HG03571 (cell line): Measurements from ENCODE around the gene SSPN.

Experiments used
- ATAC-seq: cut with Tn5 transposase; IDR thresholded peaks from one replicate; pipeline ENCODE4 v1.9.1; 2021; ENCODE audit not compliant: unreplicated experiment

Gene SSPN

DNA sequence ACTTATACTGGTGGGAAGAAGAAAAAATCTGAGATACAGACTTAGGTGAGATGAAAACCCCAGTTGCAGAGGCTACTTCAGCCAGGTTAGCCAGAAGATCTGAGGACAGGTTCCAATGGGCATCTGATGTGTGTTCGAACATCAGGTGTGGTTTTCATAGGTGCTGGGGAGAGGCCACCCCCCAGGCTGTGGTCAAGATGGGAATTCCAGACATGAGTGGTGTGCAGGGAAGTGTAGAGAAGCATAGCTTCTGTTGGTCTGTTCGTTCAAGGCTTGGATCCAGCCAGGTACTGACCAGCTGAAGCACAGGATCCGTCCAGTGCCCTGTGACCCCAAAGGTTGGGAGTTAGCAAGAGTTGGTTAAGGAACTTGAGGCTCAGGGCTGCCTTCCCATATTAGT is 85.5 kb downstream of the SSPN start:
- ATAC-seq = no peak

DNA sequence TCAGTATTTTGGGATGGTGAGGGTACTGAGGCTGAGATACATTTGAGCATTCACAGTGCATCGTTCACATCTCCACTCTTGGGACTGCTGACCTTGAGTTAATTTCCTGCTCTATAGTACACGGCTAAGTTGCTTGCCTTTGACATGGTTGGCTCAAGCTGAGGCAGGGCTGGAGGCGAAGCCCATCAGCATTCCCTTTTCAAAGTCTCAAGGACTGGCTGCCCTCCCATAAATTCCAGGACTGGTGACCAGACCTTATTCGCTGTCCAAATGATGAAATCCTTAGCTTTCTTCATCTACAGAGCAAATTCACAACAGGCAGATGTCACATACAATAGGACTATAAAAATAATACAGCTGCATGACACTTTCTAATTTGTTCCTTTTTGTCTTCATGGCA is 85.9 kb downstream of the SSPN start:
- no peak for ATAC-seq

DNA sequence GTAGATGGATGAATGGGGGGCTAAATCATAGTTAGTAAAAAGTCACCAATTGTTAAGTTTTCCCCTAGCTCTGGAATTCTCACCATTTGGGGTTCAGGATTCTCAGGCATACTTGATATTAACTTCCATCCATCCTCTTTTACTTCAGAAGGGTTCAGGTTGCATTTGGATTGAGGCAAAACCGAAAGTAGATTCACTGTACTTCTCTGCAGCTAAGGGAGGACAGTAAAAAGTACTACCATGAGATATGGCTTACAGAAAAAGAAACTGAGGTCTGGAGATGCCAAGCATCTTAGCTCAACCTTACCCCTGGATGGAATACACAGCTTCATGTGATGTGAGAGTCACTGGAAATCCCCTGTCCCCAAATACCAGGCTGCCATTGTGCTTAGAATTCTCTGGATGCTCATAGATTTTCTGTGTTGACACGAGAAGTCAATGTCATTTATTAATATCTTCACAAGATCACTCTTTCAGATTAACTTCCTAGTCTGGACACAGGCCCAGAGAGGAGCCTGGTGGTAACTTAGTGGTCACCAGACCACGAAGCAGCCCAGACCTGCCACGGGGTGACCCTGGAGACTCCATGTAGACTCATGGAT is 87.1 kb downstream of the SSPN start:
- no peak for ATAC-seq

DNA sequence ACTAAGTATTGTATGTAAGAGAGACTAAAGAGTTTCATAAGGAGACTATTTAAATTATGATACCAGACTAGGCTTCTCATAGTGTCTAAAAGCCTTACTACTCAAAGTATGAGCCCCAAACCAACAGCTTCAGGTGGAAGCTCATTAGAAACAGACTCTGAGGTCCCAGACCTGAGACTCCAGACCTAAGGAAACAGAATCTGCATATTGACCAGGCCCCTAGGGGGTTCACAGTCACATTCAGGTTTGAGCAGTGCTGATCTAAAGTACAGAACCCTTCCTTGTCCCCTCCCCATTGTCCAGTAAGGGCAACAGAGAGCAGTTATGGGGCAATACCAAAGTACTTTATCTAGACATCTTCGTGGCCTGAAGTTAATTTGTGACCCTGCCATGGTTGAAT is 87.7 kb downstream of the SSPN start:
- ATAC-seq = no peak

DNA sequence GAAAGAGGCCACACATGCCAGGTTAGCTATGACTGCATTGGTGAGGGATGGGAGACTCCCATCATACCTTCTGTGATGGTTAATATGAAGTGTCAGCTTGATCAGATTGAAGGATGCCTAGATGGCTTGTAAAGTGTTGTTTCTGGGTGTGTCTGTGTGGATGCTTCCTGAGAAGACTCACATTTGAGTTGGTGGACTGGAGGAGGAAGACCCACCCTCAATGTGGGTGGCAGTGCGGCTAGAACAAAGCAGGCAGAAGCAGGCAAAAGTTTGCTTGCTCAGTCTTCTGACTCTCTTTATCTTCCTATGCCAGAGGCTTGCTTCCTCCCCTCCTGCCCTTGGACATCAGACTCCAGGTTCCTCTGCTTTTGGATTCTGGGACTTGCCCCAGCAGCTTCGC is 88.2 kb downstream of the SSPN start:
- ATAC-seq = no peak

DNA sequence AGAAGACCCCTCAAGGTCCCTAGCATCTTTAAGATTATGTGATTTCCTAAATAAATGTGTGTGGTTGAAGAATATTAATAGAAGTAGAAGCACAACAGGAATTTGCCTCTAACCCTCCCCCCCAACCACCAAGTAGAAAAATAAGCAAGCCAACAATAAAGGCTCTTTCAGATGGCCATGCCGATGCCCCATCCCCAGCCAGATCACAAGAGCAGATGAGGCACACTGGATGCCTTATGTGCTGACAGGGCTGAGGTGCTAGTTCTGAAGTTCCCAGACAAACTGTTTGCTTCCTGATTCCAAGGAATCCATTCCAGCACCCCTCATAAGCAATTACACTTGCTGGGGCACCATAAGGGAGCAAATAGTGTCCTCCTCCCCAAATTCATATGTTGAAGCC is 90.0 kb downstream of the SSPN start:
- no peak for ATAC-seq

DNA sequence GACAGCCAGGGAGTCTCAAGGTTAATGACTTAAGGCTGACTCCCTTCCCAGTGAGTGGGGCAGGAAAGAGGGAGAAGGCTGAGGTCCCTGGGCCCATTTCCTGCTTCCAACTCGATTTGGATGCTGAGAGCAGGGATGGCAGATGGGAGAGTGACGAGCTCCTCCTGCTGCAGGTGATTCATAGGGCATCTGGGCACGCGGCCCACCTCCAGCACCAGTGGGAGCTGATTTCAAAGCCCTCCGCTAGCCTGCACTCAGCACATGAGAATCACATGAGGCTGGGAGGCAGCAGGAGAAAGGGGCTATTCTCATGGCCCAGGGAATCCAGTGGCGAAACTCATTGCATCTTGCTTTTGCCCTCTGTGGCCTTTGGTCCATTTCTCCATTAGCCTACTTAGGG is 90.8 kb downstream of the SSPN start:
- no peak for ATAC-seq

DNA sequence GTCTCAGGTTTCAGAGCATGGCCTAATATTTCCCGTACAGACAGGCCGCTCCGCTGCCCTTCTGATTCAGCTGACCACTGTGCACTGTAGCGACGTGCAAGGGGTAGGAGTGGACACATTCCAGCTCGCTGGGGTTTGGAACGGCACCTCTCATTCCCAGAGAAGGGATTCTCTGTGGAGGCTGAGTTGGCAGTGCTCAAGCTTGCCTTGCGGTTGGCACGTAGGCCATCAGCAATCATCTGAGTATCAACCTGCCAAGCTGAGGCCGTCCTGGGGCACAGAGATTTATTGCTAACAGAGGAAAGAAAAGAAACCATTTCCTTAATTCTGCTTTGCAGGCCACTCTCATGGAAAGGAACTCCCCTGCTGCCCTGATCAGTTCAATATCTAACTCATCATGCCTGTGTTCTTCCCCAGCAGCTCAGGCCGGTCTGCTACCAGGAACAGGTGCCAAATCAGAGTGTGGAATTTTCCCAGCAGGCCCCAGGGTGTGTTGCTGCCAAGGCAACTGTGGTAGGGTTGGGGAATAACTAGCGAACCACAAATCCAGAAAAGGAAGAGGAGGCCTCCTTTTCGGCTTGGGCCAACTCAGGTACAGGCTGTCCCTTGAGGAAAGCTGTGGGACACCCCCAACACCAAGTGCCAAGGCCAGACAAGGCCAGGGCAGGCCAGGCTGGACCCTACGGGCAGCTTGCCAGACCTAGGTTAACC is 92.5 kb downstream of the SSPN start:
- ATAC-seq = no peak

DNA sequence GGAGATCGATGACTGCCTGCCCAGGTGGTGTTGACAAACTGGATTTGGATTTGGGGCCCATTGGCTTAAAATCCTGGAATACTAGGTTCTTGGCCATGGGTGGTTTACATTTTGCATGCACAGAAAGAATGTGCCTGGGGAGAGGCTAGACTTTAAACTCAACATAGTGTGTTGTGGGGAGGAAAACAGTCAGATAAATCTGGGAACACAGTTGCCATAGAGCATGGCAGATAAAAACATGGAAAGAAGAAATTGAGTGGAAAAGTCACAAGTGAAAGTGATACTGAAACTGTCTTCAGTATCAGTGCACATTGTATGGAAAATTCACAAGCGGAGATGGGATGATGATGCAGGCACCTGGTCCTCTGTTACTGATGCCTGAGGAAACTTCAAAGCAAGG is 95.2 kb downstream of the SSPN start:
- ATAC-seq = no peak

DNA sequence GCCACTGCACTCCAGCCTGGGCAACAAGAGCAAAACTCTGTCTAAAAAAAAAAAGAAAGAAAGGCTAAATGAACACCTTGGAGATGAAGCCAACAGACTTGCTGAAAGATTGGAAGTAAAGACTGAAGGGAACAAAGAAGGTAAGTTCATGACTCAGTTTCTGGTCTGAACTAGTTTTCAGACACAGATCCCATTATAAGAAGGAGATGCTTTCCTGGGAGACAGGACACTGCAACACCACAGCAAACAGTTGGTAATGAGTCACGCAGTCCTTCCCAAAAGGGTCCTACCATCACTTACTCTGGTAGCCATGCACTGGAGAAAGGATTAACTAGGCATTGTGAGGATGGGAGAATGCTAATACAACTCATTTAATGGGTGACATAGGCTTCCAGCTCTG is 97.2 kb downstream of the SSPN start:
- ATAC-seq = no peak

DNA sequence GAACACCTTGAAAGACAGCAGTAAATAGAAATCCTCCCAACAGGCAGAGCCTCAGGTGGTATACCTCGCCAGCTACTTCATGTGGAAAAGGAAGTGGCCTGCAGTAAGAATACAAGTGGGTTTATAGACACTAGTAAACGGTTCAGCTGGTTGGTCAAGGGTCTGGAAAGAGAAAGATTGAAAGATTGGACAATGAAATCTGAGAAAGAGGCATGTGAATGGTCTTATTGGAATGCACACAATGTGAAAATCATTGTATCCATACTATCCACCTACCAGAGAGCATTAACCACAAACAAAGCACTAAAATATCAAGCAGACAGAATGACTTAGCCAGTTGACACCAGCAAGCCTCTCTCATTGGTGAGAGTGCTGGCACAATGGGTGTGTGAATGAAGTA is 98.2 kb downstream of the SSPN start:
- no peak for ATAC-seq

DNA sequence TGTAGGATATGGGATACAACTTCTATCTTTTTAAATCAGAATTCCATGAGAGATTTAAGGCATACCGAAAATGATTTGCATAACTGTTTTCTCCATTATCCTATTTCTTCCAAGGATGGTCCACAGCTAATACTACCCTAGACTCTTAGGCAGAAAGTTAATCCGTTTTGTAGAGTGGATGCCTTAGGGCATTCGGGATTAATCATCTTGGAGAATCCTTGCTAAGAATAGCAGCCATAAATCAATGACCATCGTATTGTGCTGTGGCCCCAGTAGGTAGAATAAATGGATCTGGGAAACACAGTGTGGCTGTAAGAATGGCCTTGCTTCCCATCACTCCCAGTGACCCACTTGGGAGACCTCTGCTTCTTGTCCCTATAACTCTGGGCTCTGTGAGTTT is 99.6 kb downstream of the SSPN start:
- no peak for ATAC-seq

DNA sequence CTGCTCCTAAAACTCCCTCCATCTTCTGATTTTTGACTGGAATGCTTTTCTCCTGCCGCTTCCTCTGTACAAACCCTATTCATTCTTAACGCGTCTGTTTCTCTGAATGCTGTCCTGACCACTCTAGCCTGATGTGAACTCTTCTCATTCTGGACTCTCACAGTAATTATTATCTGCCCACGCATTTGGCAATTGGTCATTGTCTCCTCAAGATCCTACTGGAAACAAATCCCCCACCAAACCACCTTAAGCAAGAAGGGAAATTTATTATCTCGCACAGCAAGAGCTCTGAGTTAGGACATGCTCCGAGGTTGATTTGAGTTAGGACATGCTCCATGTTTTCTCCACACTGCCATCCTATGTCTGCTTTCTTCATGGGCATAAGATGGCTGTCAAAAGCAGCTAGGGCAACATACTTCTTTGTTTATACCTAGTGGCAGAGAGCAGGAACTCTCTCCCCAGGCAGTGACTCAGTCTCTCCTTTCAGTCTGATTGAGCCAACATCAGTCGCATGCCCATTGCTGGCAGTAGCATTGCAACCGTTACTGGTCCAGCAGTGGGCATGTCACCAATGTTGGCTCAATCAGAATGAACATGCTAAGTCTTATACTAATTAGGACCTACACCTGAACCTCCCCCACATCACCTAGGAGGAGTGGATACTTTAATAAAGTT is 102.2 kb downstream of the SSPN start:
- no peak for ATAC-seq

DNA sequence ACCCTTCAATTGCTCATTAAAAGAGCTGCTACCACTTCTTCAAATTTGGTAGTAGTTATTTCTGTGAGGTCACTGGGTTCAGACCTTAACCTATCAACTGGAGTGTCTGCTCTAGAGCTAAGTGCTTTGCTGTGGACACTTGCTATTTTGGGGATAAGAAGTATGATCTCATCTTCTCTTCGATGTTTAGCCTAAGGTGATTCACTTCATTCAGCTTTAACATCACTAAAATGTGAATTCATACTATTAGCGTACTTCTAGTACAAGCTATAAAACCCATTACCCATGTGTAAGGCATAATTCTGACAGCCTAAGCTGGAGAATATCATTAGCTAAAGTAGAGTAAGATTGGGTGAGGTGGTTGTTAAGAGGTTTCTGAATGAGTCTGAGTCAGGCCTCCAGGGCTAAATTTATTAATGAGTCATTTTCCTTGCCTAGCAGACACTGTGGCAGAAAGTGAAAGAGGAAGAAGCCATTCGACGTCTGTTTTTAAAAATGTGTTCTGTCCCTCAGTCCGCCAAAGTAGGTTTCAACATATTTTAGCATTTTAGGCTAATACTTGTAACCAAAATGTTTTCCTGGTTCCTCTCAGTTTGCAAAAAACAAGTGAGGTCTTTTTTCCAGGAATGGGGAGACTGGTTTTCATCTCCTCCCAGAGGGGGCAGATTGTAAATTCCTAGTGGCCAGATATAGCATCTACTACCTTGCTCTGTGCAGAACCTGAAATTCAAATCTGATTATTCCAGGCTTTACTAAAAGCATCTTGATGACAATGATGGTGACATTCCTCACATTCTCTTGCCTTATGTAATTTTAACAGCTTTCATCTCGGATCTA is 103.6 kb downstream of the SSPN start:
- ATAC-seq = peak; percentile 99

DNA sequence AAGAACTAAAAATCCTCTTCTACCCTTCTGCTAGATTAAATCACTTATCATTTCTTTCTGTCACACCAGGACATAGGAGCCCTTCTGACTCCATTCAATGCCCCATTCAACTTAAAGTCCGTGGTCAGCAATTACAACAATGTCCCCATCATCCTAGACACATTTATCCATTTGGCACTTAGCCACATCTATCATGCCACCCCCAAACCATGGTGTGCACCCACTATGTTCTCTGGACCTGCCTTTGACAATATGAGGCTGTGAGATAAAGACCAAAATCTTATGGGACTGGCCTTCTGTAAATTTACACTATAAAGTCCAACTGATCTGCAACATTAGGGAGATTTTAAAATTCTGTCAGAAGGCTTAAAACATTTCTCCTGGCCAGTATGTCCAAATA is 104.4 kb downstream of the SSPN start:
- ATAC-seq = no peak
